Activated naive CD8-positive, alpha-beta T cell (primary cell): ENCODE measurements around the gene CALCR.

Experiments
- H3K27ac Mint-ChIP-seq: one replicate; pipeline ENCODE4 v1.8.0; 2021; ENCODE audit warnings: mixed read lengths
- H3K27me3 Mint-ChIP-seq: one replicate; pipeline ENCODE4 v1.8.0; 2021; ENCODE audit warnings: mixed read lengths
- H3K36me3 Mint-ChIP-seq: one replicate; pipeline ENCODE4 v1.8.0; 2021; ENCODE audit warnings: mixed read lengths
- H3K4me1 Mint-ChIP-seq: one replicate; pipeline ENCODE4 v1.8.0; 2021; ENCODE audit warnings: low read depth, mixed read lengths
- H3K4me3 Mint-ChIP-seq: one replicate; pipeline ENCODE4 v1.8.0; 2021; ENCODE audit warnings: mild to moderate bottlenecking, mixed read lengths
- H3K9me3 Mint-ChIP-seq: one replicate; pipeline ENCODE4 v1.8.0; 2021; ENCODE audit warnings: low read depth, mixed read lengths

The CALCR gene

GRCh38 chr7:93442478-93443224, 131.9 kb downstream of the CALCR start:
- Mint-ChIP-seq H3K4me1 (no peaks in the 10 kb centered on the region), H3K4me3 (no peak overlapping the region), H3K27me3 (no peaks in the 10 kb centered on the region), H3K27ac (no peak overlapping the region), H3K9me3 (no peaks in the 10 kb centered on the region), H3K36me3 (no peaks in the 10 kb centered on the region)

GRCh38 chr7:93435791-93436190, 138.7 kb downstream of the CALCR start:
- peaks cover 12% of the 10 kb centered on the region for H3K4me1 Mint-ChIP-seq
- no peak overlapping the region for H3K4me3 Mint-ChIP-seq
- H3K36me3 Mint-ChIP-seq, result no peaks in the 10 kb centered on the region
- no peaks in the 10 kb centered on the region for H3K27me3 Mint-ChIP-seq
- no peaks in the 10 kb centered on the region for H3K9me3 Mint-ChIP-seq
- H3K27ac Mint-ChIP-seq, result no peak overlapping the region

GRCh38 chr7:93432130-93432529, 142.4 kb downstream of the CALCR start:
- peaks cover 33% of the 10 kb centered on the region for H3K4me1 Mint-ChIP-seq
- H3K4me3 Mint-ChIP-seq, result no peak overlapping the region
- no peaks in the 10 kb centered on the region for H3K27me3 Mint-ChIP-seq
- no peaks in the 10 kb centered on the region for H3K9me3 Mint-ChIP-seq
- no peaks in the 10 kb centered on the region for H3K36me3 Mint-ChIP-seq
- H3K27ac Mint-ChIP-seq, result no peak overlapping the region

- no peaks in the 10 kb centered on the region for H3K9me3 Mint-ChIP-seq
- peak overlapping the region; percentile 67 for H3K27ac Mint-ChIP-seq
- H3K27me3 Mint-ChIP-seq, result no peaks in the 10 kb centered on the region
- H3K36me3 Mint-ChIP-seq, result no peaks in the 10 kb centered on the region
- H3K4me1 Mint-ChIP-seq, result peaks cover 38% of the 10 kb centered on the region
- peak overlapping the region; percentile 63 for H3K4me3 Mint-ChIP-seq
Observed at GRCh38 chr7:93430917-93431588, 143.5 kb downstream of the CALCR start.

GRCh38 chr7:93429563-93429962, 145.0 kb downstream of the CALCR start:
- no peaks in the 10 kb centered on the region for H3K27me3 Mint-ChIP-seq
- H3K27ac Mint-ChIP-seq, result no peak overlapping the region
- no peaks in the 10 kb centered on the region for H3K9me3 Mint-ChIP-seq
- H3K36me3 Mint-ChIP-seq, result no peaks in the 10 kb centered on the region
- H3K4me1 Mint-ChIP-seq, result peaks cover 38% of the 10 kb centered on the region
- H3K4me3 Mint-ChIP-seq, result no peak overlapping the region

- no peak overlapping the region for H3K27ac Mint-ChIP-seq
- H3K9me3 Mint-ChIP-seq, result no peaks in the 10 kb centered on the region
Observed at GRCh38 chr7:93427107-93427506, 147.4 kb downstream of the CALCR start.

GRCh38 chr7:93426155-93426696, 148.3 kb downstream of the CALCR start:
- Mint-ChIP-seq H3K27me3 (peaks cover 2% of the 10 kb centered on the region), H3K4me1 (peaks cover 30% of the 10 kb centered on the region), H3K36me3 (peaks cover 3% of the 10 kb centered on the region), H3K27ac (no peak overlapping the region), H3K4me3 (no peak overlapping the region), H3K9me3 (no peaks in the 10 kb centered on the region)

More at GRCh38 chr7:93427107-93427506, 147.4 kb downstream of the CALCR start:
- Mint-ChIP-seq H3K27me3 (peaks cover 2% of the 10 kb centered on the region), H3K36me3 (peaks cover 3% of the 10 kb centered on the region), H3K4me1 (peaks cover 38% of the 10 kb centered on the region), H3K4me3 (no peak overlapping the region)

- Mint-ChIP-seq H3K36me3 (no peaks in the 10 kb centered on the region), H3K4me3 (no peak overlapping the region), H3K4me1 (no peaks in the 10 kb centered on the region), H3K27ac (no peak overlapping the region), H3K9me3 (no peaks in the 10 kb centered on the region), H3K27me3 (peaks cover 2% of the 10 kb centered on the region)
Observed at GRCh38 chr7:93414574-93414973, 159.9 kb downstream of the CALCR start.

- Mint-ChIP-seq H3K27me3 (peaks cover 1% of the 10 kb centered on the region), H3K9me3 (no peaks in the 10 kb centered on the region), H3K27ac (no peak overlapping the region)
Observed at GRCh38 chr7:93409324-93409723, 165.2 kb downstream of the CALCR start.

GRCh38 chr7:93407239-93407638, 167.3 kb downstream of the CALCR start:
- Mint-ChIP-seq H3K4me3 (no peak overlapping the region), H3K4me1 (no peaks in the 10 kb centered on the region), H3K9me3 (no peaks in the 10 kb centered on the region), H3K27ac (no peak overlapping the region), H3K27me3 (no peaks in the 10 kb centered on the region), H3K36me3 (peaks cover 5% of the 10 kb centered on the region)

More at GRCh38 chr7:93409324-93409723, 165.2 kb downstream of the CALCR start:
- H3K4me3 Mint-ChIP-seq, result no peak overlapping the region
- peaks cover 5% of the 10 kb centered on the region for H3K36me3 Mint-ChIP-seq
- no peaks in the 10 kb centered on the region for H3K4me1 Mint-ChIP-seq

GRCh38 chr7:93402944-93403343, 171.6 kb downstream of the CALCR start:
- no peaks in the 10 kb centered on the region for H3K27me3 Mint-ChIP-seq
- no peaks in the 10 kb centered on the region for H3K4me1 Mint-ChIP-seq
- no peak overlapping the region for H3K27ac Mint-ChIP-seq
- H3K36me3 Mint-ChIP-seq, result no peaks in the 10 kb centered on the region
- no peak overlapping the region for H3K4me3 Mint-ChIP-seq
- no peaks in the 10 kb centered on the region for H3K9me3 Mint-ChIP-seq

GRCh38 chr7:93399642-93400041, 174.9 kb downstream of the CALCR start:
- Mint-ChIP-seq H3K27me3 (no peaks in the 10 kb centered on the region), H3K4me1 (no peaks in the 10 kb centered on the region), H3K9me3 (no peaks in the 10 kb centered on the region), H3K4me3 (no peak overlapping the region), H3K36me3 (no peaks in the 10 kb centered on the region), H3K27ac (no peak overlapping the region)

GRCh38 chr7:93392984-93393383, 181.5 kb downstream of the CALCR start:
- Mint-ChIP-seq H3K27me3 (peaks cover 1% of the 10 kb centered on the region), H3K4me3 (no peak overlapping the region), H3K36me3 (no peaks in the 10 kb centered on the region), H3K9me3 (no peaks in the 10 kb centered on the region), H3K27ac (no peak overlapping the region), H3K4me1 (no peaks in the 10 kb centered on the region)

GRCh38 chr7:93390660-93391059, 183.9 kb downstream of the CALCR start:
- H3K4me3 Mint-ChIP-seq, result no peak overlapping the region
- H3K36me3 Mint-ChIP-seq, result no peaks in the 10 kb centered on the region
- H3K27ac Mint-ChIP-seq, result no peak overlapping the region
- peaks cover 6% of the 10 kb centered on the region for H3K27me3 Mint-ChIP-seq
- H3K4me1 Mint-ChIP-seq, result no peaks in the 10 kb centered on the region
- H3K9me3 Mint-ChIP-seq, result no peaks in the 10 kb centered on the region

GRCh38 chr7:93382362-93382761, 192.2 kb downstream of the CALCR start:
- H3K27ac Mint-ChIP-seq, result no peak overlapping the region
- H3K4me1 Mint-ChIP-seq, result peaks cover 2% of the 10 kb centered on the region

More at GRCh38 chr7:93382362-93382761, 192.2 kb downstream of the CALCR start:
- H3K9me3 Mint-ChIP-seq, result no peaks in the 10 kb centered on the region
- H3K4me3 Mint-ChIP-seq, result no peak overlapping the region
- no peaks in the 10 kb centered on the region for H3K36me3 Mint-ChIP-seq
- H3K27me3 Mint-ChIP-seq, result peaks cover 5% of the 10 kb centered on the region
